ENCODE measurements around the gene TAF11. TPM values are rescaled to one million over a fixed set of nuclear protein-coding genes. Genes with fewer than 3 reads are reported as not detected.

The TAF11 gene
- total RNA-seq, 2 donors from 2014 or later, result 24.6 to 27.4 TPM

DNA sequence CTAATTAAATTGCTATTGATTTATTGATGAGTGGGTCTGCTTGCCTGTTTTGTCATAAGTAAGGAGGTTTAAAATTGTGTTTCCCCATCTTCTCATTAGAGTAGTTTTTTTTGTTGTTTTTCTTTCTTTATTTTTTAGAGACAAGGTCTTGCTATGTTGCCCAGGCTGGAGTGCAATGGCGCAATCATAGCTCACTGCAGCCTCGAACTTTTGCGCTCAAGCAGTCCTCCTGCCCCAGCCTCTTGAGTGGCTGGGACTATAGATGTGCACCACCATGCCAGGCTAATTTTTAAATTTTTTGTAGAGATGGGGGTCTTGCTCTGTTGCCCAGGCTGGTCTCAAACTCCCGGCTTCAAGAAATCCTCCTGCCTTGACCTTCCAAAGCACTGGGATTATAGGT is 32.3 kb upstream of the TAF11 start:
- Histone ChIP-seq H3K36me3 (no peaks in the 10 kb centered on the region), H3K4me1 (no peaks in the 10 kb centered on the region), H3K9me3 (no peaks in the 10 kb centered on the region), H3K4me3 (no peak overlapping the region), H3K27ac (no peak overlapping the region), H3K27me3 (no peaks in the 10 kb centered on the region), H3K9ac (ENCODE audit: low read depth in 2 of 2, low read length in 2 of 2) (no peak overlapping the region)
- TF ChIP-seq CTCF (IDR thresholded peaks at IDR 0.05), result no peak
- intact Hi-C loops (cut with DNase I), result no loop called here
- DNase-seq, result no peak

DNA sequence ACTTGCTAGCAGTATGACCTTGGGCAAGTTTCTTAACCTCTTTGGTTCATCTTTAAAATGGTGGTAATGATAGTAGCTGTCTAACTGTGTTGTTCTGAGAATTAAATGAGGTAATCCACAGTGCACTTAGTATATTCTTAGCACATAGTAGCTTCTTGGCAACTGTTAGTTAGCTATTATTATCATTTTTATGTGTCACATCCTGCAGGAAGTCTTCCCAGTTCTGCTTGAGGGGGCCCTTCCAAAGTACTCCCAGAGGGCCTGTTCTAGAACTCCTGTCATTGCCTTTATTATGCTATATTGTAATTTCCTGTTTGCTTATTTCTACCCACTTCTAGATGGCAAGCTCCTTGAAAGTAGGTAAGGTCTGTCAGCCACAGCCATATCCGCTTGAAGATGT is 31.8 kb upstream of the TAF11 start:
- Histone ChIP-seq H3K36me3 (no peaks in the 10 kb centered on the region), H3K27ac (no peak overlapping the region), H3K4me3 (no peak overlapping the region), H3K4me1 (no peaks in the 10 kb centered on the region), H3K9ac (ENCODE audit: low read depth in 2 of 2, low read length in 2 of 2) (no peak overlapping the region), H3K9me3 (no peaks in the 10 kb centered on the region), H3K27me3 (no peaks in the 10 kb centered on the region)
- intact Hi-C loops (cut with DNase I), result no loop called here
- DNase-seq, result no peak
- no peak for TF ChIP-seq CTCF (IDR thresholded peaks at IDR 0.05)

DNA sequence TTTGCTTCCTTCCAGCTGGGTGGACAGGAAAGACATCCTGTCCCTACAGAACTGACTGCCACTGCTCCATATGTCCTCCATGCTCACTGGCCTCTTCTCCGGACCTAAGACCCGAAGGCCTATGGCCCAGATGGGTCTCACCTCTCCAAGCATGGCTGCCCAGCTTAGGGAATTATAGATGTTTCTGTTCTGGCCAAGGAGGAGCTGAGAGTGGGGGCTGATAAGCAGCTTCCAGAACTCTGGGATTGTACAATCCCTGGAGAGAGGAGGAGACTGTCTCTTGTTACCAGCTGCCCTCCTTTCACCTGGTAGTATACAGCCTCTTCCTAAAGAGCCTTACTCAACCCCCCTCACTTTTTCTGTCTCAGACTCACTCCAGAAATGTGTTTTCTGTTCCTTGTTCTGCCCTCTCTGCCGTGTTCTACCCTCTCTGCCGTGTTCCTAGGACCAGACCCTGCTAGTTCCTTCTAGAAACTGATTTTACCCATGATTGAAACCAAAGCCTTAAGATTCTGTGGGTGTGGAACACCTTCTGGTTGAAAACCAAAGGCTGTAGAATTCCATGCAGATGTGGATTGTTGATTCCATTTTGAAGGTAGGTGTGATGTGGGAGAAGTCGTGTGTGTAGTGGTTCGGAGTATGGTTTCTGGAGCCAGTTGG is 29.9 kb upstream of the TAF11 start:
- no peak overlapping the region for H3K4me3 ChIP-seq
- H3K27me3 ChIP-seq, result no peaks in the 10 kb centered on the region
- H3K36me3 ChIP-seq, result no peaks in the 10 kb centered on the region
- no peak for DNase-seq
- intact Hi-C loops (cut with DNase I), result no loop called here
- no peak overlapping the region for H3K27ac ChIP-seq
- TF ChIP-seq CTCF (IDR thresholded peaks at IDR 0.05), result no peak
- H3K9ac ChIP-seq (ENCODE audit: low read depth in 2 of 2, low read length in 2 of 2), result no peak overlapping the region
- no peaks in the 10 kb centered on the region for H3K9me3 ChIP-seq
- H3K4me1 ChIP-seq, result no peaks in the 10 kb centered on the region

GRCh38 chr6:34916348-34916967 is 28.6 kb upstream of the TAF11 start:
- Histone ChIP-seq H3K36me3 (no peaks in the 10 kb centered on the region), H3K9me3 (no peaks in the 10 kb centered on the region), H3K4me3 (no peak overlapping the region), H3K4me1 (no peaks in the 10 kb centered on the region), H3K27me3 (no peaks in the 10 kb centered on the region), H3K27ac (no peak overlapping the region), H3K9ac (ENCODE audit: low read depth in 2 of 2, low read length in 2 of 2) (no peak overlapping the region)
- TF ChIP-seq CTCF (IDR thresholded peaks at IDR 0.05), result no peak
- intact Hi-C loops (cut with DNase I), result no loop called here
- DNase-seq, result no peak

GRCh38 chr6:34914358-34914757 is 26.5 kb upstream of the TAF11 start:
- Histone ChIP-seq H3K9me3 (no peaks in the 10 kb centered on the region), H3K4me1 (no peaks in the 10 kb centered on the region), H3K27me3 (no peaks in the 10 kb centered on the region), H3K9ac (ENCODE audit: low read depth in 2 of 2, low read length in 2 of 2) (no peak overlapping the region), H3K36me3 (no peaks in the 10 kb centered on the region), H3K4me3 (no peak overlapping the region), H3K27ac (no peak overlapping the region)
- intact Hi-C loops (cut with DNase I), result no loop called here
- no peak for DNase-seq
- no peak for TF ChIP-seq CTCF (IDR thresholded peaks at IDR 0.05)
